ENCODE data around the gene ANXA7. TPM values are rescaled to one million over a fixed set of nuclear protein-coding genes. Genes with fewer than 3 reads are reported as not detected.

Gene ANXA7
- total RNA-seq, 1 experiment from 2014 or later: 151 TPM

Other genes with a start within 250 kb of the ANXA7 start
- 37.3 and 37.4 TPM in 2 replicates for gene ECD, start 246.1 kb downstream of the ANXA7 start, total RNA-seq (2021)
- 10.9 and 13.4 TPM in 2 replicates for gene FAM149B1, start 245.9 kb downstream of the ANXA7 start, total RNA-seq (2021)
- gene DNAJC9, start 166.8 kb downstream of the ANXA7 start, total RNA-seq (2021): 69.1 and 72.9 TPM in 2 replicates
- gene MRPS16, start 161.4 kb downstream of the ANXA7 start, total RNA-seq (2021): 150 and 164 TPM in 2 replicates
- 0.06 and 0.13 TPM in 2 replicates for gene CFAP70, start 55.2 kb downstream of the ANXA7 start, total RNA-seq (2021)
- gene MSS51, start 19.5 kb upstream of the ANXA7 start, total RNA-seq (2021): 4.0 and 4.3 TPM in 2 replicates
- 57.8 and 60.2 TPM in 2 replicates for gene PPP3CB, start 82.0 kb upstream of the ANXA7 start, total RNA-seq (2021)
- gene USP54, start 177.3 kb upstream of the ANXA7 start, total RNA-seq (2021): 35.4 and 35.9 TPM in 2 replicates
- 0.19 TPM in 1 of 2 replicates, not detected in the other for gene MYOZ1, start 227.4 kb upstream of the ANXA7 start, total RNA-seq (2021)
- gene SYNPO2L, start 242.0 kb upstream of the ANXA7 start, total RNA-seq (2021): 0.06 TPM in 1 of 2 replicates, not detected in the other